KMS-11 (cell line): ENCODE data around the gene SPATC1L.

Source experiments
- H2AFZ ChIP-seq: fragments of 200-600 bp; sonication (generic); 2 replicates; pipeline ENCODE4 v1.6.1; 2016; ENCODE audit warnings: antibody characterized with exemption, mixed run types, low read depth
- H3K27ac ChIP-seq: fragments of 200-600 bp; sonication (generic); 2 replicates; pipeline ENCODE4 v1.6.1; 2016; ENCODE audit warnings: mild to moderate bottlenecking, mixed run types
- H3K27me3 ChIP-seq: fragments of 200-600 bp; sonication (generic); 2 replicates; pipeline ENCODE4 v1.6.1; 2017; ENCODE audit warnings: mild to moderate bottlenecking, low read depth, mixed run types, moderate library complexity; ENCODE audit not compliant: insufficient read depth
- H3K36me3 ChIP-seq: fragments of 200-600 bp; sonication (generic); 2 replicates; pipeline ENCODE4 v1.6.1; 2017; ENCODE audit warnings: mild to moderate bottlenecking, mixed run types; ENCODE audit not compliant: insufficient read depth
- H3K4me1 ChIP-seq: fragments of 200-600 bp; sonication (generic); 2 replicates; pipeline ENCODE4 v1.6.1; 2016; ENCODE audit warnings: mild to moderate bottlenecking, low read depth, mixed run types; ENCODE audit not compliant: poor library complexity, severe bottlenecking
- H3K4me2 ChIP-seq: fragments of 200-600 bp; sonication (generic); 2 replicates; pipeline ENCODE4 v1.7.0; 2016; ENCODE audit warnings: mild to moderate bottlenecking, mixed run types
- H3K4me3 ChIP-seq: fragments of 200-600 bp; sonication (generic); IDR thresholded peaks from 2 replicates; pipeline ENCODE4 v1.6.1; 2017; ENCODE audit warnings: low read depth, low read length, mixed read lengths; ENCODE audit not compliant: insufficient read depth
- H3K79me2 ChIP-seq: fragments of 200-600 bp; sonication (generic); 2 replicates; pipeline ENCODE4 v1.6.1; 2016; ENCODE audit warnings: low read depth, mixed run types; ENCODE audit not compliant: insufficient read depth
- H3K9ac ChIP-seq: fragments of 200-600 bp; sonication (generic); 2 replicates; pipeline ENCODE4 v1.6.1; 2016; ENCODE audit warnings: mild to moderate bottlenecking, mixed run types
- H4K20me1 ChIP-seq: fragments of 200-600 bp; sonication (generic); 2 replicates; pipeline ENCODE4 v1.6.1; 2016; ENCODE audit warnings: mild to moderate bottlenecking, mixed run types; ENCODE audit not compliant: insufficient read depth
- TF ChIP-seq, protein P1 (sequence below): fragments of 200-600 bp; sonication (generic); conservative IDR thresholded peaks from 2 replicates; pipeline ENCODE4 v1.6.1; 2017; ENCODE audit warnings: low read depth, mild to moderate bottlenecking, antibody characterized with exemption, low read length, moderate library complexity, mixed read lengths

SPATC1L gene

DNA sequence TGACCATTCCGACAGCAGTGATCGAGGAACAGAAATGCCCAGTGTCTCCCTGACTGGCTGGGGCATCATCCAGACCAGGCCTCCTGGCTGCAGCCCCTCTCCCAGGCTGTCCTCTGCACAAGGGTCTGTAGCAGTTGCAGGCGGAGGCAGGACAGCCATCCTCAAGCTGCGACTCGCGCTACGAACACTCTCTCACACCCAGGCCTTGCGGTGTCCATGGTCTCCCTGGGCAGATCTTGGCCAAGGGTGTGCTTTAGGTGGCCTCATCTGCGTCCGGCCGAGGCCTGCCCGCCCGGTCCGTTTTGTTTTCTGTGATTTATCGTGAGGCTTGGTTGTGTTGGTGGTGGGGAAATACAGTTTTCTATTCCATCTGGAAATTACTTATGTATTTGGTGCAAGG, 44.6 kb downstream of the SPATC1L start:
- Histone ChIP-seq H3K4me2 (no peak overlapping the region), H3K4me1 (peaks cover 3% of the 10 kb centered on the region), H2AFZ (no peak overlapping the region), H3K27me3 (peaks cover 54% of the 10 kb centered on the region), H3K79me2 (no peaks in the 10 kb centered on the region), H4K20me1 (no peaks in the 10 kb centered on the region), H3K9ac (no peak overlapping the region), H3K36me3 (no peaks in the 10 kb centered on the region), H3K27ac (no peak overlapping the region), H3K4me3 (no peak overlapping the region)
- TF ChIP-seq, protein P1, sequence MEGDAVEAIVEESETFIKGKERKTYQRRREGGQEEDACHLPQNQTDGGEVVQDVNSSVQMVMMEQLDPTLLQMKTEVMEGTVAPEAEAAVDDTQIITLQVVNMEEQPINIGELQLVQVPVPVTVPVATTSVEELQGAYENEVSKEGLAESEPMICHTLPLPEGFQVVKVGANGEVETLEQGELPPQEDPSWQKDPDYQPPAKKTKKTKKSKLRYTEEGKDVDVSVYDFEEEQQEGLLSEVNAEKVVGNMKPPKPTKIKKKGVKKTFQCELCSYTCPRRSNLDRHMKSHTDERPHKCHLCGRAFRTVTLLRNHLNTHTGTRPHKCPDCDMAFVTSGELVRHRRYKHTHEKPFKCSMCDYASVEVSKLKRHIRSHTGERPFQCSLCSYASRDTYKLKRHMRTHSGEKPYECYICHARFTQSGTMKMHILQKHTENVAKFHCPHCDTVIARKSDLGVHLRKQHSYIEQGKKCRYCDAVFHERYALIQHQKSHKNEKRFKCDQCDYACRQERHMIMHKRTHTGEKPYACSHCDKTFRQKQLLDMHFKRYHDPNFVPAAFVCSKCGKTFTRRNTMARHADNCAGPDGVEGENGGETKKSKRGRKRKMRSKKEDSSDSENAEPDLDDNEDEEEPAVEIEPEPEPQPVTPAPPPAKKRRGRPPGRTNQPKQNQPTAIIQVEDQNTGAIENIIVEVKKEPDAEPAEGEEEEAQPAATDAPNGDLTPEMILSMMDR, result no peak

DNA sequence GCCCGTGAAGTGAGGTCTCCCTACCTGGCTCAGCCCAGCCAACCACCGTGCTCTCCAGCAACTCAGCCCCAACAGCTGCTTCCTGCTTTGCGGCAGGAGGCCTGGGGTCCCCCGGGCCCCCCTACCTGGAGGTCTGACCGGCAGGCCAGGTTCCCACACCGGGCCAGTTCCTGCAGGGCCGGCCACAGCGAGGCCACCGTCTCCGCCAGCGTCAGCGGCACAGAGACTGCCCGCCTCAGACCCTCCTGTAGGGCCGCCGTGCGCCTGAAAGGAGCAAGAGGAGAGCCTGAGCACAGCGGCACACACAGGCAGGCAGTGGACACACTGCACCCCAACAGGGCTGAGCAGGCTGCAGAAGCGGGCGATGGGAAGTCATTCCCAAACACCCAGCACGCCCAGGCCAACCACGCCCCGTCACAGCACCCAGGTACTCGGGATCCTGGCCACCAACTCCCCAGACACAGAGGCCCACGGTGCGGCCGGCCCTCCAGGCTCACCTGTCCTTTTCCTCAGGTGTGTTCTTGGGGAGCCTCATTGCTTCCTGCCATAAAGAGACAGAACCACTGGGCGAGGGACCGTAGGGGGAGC, 45.8 kb downstream of the SPATC1L start:
- H3K4me2 ChIP-seq, result no peak overlapping the region
- H3K27ac ChIP-seq, result no peak overlapping the region
- no peaks in the 10 kb centered on the region for H3K79me2 ChIP-seq
- H3K27me3 ChIP-seq, result peaks cover 54% of the 10 kb centered on the region
- H3K9ac ChIP-seq, result no peak overlapping the region
- H3K4me3 ChIP-seq, result no peak overlapping the region
- no peaks in the 10 kb centered on the region for H4K20me1 ChIP-seq
- H3K36me3 ChIP-seq, result no peaks in the 10 kb centered on the region
- TF ChIP-seq, protein P1, result no peak
- peaks cover 2% of the 10 kb centered on the region for H3K4me1 ChIP-seq
- no peak overlapping the region for H2AFZ ChIP-seq

DNA sequence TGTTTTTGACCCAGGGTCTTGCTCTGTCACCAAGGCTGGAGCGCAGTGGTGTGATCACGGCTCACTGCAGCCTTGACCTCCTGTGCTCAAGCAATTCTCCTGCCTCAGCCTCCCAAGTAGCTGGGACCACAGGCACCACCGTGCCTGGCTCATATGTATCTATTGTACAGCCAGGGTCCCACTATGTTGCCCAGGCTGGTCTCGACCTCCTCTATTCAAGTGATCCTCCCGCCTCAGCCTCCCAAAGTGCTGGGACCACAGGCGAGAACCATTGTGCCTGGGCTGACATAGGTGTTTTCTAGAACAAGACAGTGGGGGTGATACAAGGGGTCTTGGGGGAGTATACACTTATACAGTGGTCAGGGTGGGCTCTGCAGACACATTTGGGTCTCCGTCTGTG, 46.4 kb downstream of the SPATC1L start:
- H3K4me3 ChIP-seq, result no peak overlapping the region
- no peaks in the 10 kb centered on the region for H3K36me3 ChIP-seq
- peaks cover 57% of the 10 kb centered on the region for H3K27me3 ChIP-seq
- no peaks in the 10 kb centered on the region for H3K4me1 ChIP-seq
- H3K79me2 ChIP-seq, result no peaks in the 10 kb centered on the region
- no peak overlapping the region for H3K4me2 ChIP-seq
- no peak overlapping the region for H3K9ac ChIP-seq
- H2AFZ ChIP-seq, result no peak overlapping the region
- H4K20me1 ChIP-seq, result no peaks in the 10 kb centered on the region
- H3K27ac ChIP-seq, result no peak overlapping the region
- TF ChIP-seq, protein P1, result no peak

DNA sequence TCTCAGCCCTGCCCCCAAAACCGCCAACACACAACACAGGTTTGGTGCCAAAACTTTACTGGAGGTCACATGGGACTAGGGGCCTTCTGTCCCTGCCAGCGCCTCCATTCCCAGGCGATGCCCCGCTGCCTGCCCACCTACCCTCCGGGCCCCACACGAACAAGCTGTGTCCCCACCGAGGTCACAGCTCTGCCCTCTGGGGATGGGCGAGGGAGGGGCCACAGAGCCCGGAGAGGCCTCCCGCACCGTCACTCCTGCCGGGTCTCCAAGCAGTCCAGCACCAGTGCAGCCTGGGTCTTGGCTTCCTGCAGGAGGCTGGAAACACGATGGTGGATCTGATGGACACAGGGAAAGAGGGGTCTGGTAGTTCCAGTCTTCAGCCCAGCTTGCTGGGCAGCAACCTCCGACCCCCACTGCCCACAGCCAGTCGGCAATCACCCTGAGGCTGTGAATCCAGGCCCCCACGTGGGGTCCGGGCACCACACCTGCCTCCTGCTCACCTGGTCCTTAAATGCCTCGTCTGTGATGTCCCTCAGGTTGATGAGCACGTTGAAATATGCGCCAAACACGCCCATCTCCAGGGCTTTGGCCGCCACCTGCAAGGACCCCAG, 47.4 kb downstream of the SPATC1L start:
- TF ChIP-seq, protein P1, result no peak
- no peak overlapping the region for H3K4me3 ChIP-seq
- no peak overlapping the region for H3K27ac ChIP-seq
- no peak overlapping the region for H3K4me2 ChIP-seq
- no peaks in the 10 kb centered on the region for H3K36me3 ChIP-seq
- no peaks in the 10 kb centered on the region for H3K4me1 ChIP-seq
- H4K20me1 ChIP-seq, result no peaks in the 10 kb centered on the region
- peaks cover 59% of the 10 kb centered on the region for H3K27me3 ChIP-seq
- no peak overlapping the region for H3K9ac ChIP-seq
- no peaks in the 10 kb centered on the region for H3K79me2 ChIP-seq
- no peak overlapping the region for H2AFZ ChIP-seq
